H1 (cell line): Measurements from ENCODE around the gene DENND5B. TPM values are rescaled to one million over a fixed set of nuclear protein-coding genes. Genes with fewer than 3 reads are reported as not detected.

Source experiments
- CHD7 ChIP-seq: fragments of 300-600 bp; sonication (generic); IDR thresholded peaks from 2 replicates; pipeline ENCODE4 v1.7.1; 2012; ENCODE audit warnings: low read length, moderate library complexity, mild to moderate bottlenecking, inconsistent platforms; ENCODE audit not compliant: insufficient replicate concordance
- CTBP2 ChIP-seq: IDR thresholded peaks from 2 replicates; pipeline ENCODE4 v1.7.0; 2011; ENCODE audit warnings: borderline replicate concordance, mild to moderate bottlenecking, moderate library complexity, mixed read lengths, low read length; ENCODE audit not compliant: insufficient read depth, insufficient read length
- E2F6 ChIP-seq: IDR thresholded peaks from 2 replicates; pipeline ENCODE4 v1.6.1; 2012; ENCODE audit warnings: inconsistent platforms
- EGR1 ChIP-seq: IDR thresholded peaks from 2 replicates; pipeline ENCODE4 v1.6.1; 2011; ENCODE audit warnings: low read depth, low read length, borderline replicate concordance
- EP300 ChIP-seq, 2 experiments: IDR thresholded peaks; 1 replicate in 1 of 2; 2 replicates in 1 of 2; pipeline ENCODE4 v1.6.1; 2011 to 2012; ENCODE audit warnings: low read depth in 2 of 2, low read length in 2 of 2, mild to moderate bottlenecking in 2 of 2, borderline replicate concordance in 1 of 2, inconsistent platforms in 1 of 2, moderate library complexity in 1 of 2
- KDM5A ChIP-seq: fragments of 200-600 bp; IDR thresholded peaks from 2 replicates; pipeline ENCODE4 v1.7.1; 2012; ENCODE audit warnings: mild to moderate bottlenecking, low read length, inconsistent platforms, mixed read lengths
- RBBP5 ChIP-seq: IDR thresholded peaks from 2 replicates; pipeline ENCODE4 v1.7.1; 2012; ENCODE audit warnings: low read depth, mild to moderate bottlenecking, inconsistent platforms, low read length, moderate library complexity, borderline replicate concordance
- SIX5 ChIP-seq: IDR thresholded peaks from 2 replicates; pipeline ENCODE4 v1.6.1; 2011; ENCODE audit warnings: mild to moderate bottlenecking, low read depth, low read length
- YY1 ChIP-seq: IDR thresholded peaks from 2 replicates; pipeline ENCODE4 v1.6.1; 2011; ENCODE audit warnings: low read depth, mild to moderate bottlenecking, low read length
- ZNF274 ChIP-seq: IDR thresholded peaks from 2 replicates; pipeline ENCODE4 v1.7.0; 2012; ENCODE audit warnings: low read length, borderline replicate concordance; ENCODE audit errors: extremely low read depth
- polyA plus RNA-seq, 7 experiments: library from polyadenylated mRNA; depleted of rRNA in 3 of 7; stranded (reverse) in 5 of 7; unstranded in 2 of 7; fragments of >200 nt in 5 of 7; fragments of 200-250 nt in 2 of 7; gene quantifications; 1 replicate in 5 of 7; 2 replicates in 1 of 7; 4 replicates in 1 of 7; pipeline versions ENCODE4 v1.2.1 to v1.2.3, GENCODE V29; 2011 to 2013; ENCODE audit warnings: missing spikeins in 2 of 7, mixed read lengths in 2 of 7
- total RNA-seq: library from RNA; stranded (reverse); fragmentation: NEBNext Ultra II Directional; extraction: Animal tissue kit (Norgen Biotek cat#: 25700); gene quantifications from 2 replicates; pipeline ENCODE4 v1.2.1, GENCODE V29; 2021

The DENND5B gene
- total and polyA plus RNA-seq, 2 of the 8 experiments (the other 6 are each of a cell fraction or from before 2014, with no cell fraction given) = 13.4 to 20.2 TPM

DNA sequence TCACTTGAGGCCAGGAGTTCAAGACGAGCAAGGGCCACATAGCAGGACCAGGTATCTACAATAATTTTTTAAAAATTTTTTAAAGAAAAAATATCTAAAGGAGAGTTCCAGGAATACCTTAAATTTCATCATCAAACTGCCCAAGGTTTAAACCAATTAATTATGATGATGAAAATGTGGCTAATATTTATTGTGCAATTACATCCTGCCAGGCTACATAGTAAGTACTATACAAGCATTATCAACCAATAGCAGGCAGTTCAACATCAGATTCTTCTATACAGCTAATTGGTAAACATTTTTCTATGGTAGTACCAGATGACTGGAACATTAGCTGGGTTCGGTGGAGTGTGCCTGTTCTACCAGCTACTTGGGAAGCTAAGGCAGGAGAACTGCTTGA, 24.4 kb downstream of the DENND5B start (continued):
- TF ChIP-seq CHD7 (no peak), SIX5 (no peak), E2F6 (no peak), CTBP2 (no peak), EP300 (IDR thresholded peaks at IDR 0.05; ENCODE audit: borderline replicate concordance in 1 of 2, low read depth in 2 of 2, low read length in 2 of 2) (no peak), EGR1 (no peak), ZNF274 (no peak), YY1 (no peak), RBBP5 (no peak), KDM5A (no peak)
